AG04449 (cell line): ENCODE data around the gene PRR18.

Experiments used
- CTCF ChIA-PET: fragments of 350-600 bp; formaldehyde crosslinking; extraction: SDS; loops from one replicate; lab custom pipeline; 2021; ENCODE audit warnings: antibody characterized with exemption; lab: Yijun Ruan, JAX
- POLR2A ChIA-PET: fragments of 400-600, 350-600 bp; formaldehyde crosslinking; extraction: SDS; loops from one replicate; lab custom pipeline; 2020; ENCODE audit warnings: antibody characterized with exemption, inconsistent platforms; lab: Yijun Ruan, JAX
- DNase-seq: peaks from one replicate; pipeline ENCODE4 v3.0.0-alpha.2; 2010; ENCODE audit warnings: low read depth, low spot score
- H3K4me3 ChIP-seq: 2 replicates; pipeline ENCODE4 v1.5.1; 2011; ENCODE audit warnings: low read depth, mild to moderate bottlenecking, control low read depth, low read length
- CTCF ChIP-seq: IDR thresholded peaks from one replicate; pipeline ENCODE4 v1.5.1; 2011; ENCODE audit warnings: mild to moderate bottlenecking, moderate library complexity, low read length, control low read depth, inconsistent platforms; ENCODE audit not compliant: insufficient read depth; ENCODE audit errors: missing control alignments

PRR18 gene

GRCh38 chr6:166308769-166309589, 787 bp upstream of the PRR18 start:
- DNase-seq, result no peak
- ChIA-PET CTCF (no interaction called here), POLR2A (no interaction called here)
- TF ChIP-seq CTCF, result no peak
- no peak overlapping the region for H3K4me3 ChIP-seq

- POLR2A ChIA-PET, result no interaction called here
- TF ChIP-seq CTCF, result no peak
- CTCF ChIA-PET, result no interaction called here
- H3K4me3 ChIP-seq, result peak overlapping the region; percentile 25
- no peak for DNase-seq
Observed at GRCh38 chr6:166307082-166308032, 835 bp downstream of the PRR18 start.

GRCh38 chr6:166306378-166307081, 1.7 kb downstream of the PRR18 start:
- H3K4me3 ChIP-seq, result no peak overlapping the region
- no peak for DNase-seq
- POLR2A ChIA-PET, result no interaction called here
- no peak for TF ChIP-seq CTCF
- CTCF ChIA-PET, result interaction anchor here (1.0 kb wide), 1 partner anchor 95 kb away, joined by 3 read pairs; no protein-coding TSS in a partner anchor

GRCh38 chr6:166305562-166306117, 2.6 kb downstream of the PRR18 start:
- CTCF ChIA-PET, result interaction anchor here (1.0 kb wide), 1 partner anchor 96 kb away, joined by 3 read pairs; no protein-coding TSS in a partner anchor
- DNase-seq, result no peak
- no peak for TF ChIP-seq CTCF
- POLR2A ChIA-PET, result no interaction called here
- no peak overlapping the region for H3K4me3 ChIP-seq

- TF ChIP-seq CTCF, result no peak
- no peak overlapping the region for H3K4me3 ChIP-seq
- ChIA-PET CTCF (interaction anchor here (1.4 kb wide), 1 partner anchor 10 kb away, joined by 5 read pairs; no protein-coding TSS in a partner anchor), POLR2A (no interaction called here)
- DNase-seq, result no peak
Observed at GRCh38 chr6:166304106-166304505, 4.1 kb downstream of the PRR18 start.
